TTC549 (cell line): ENCODE results near the gene PTPRN2.
"Not testable (repeated sequence)": the region's sequence is repeated elsewhere in the genome, so short reads cannot be mapped to it uniquely, and the experiment has no call there.

Experiments used
- FAIRE-seq: peaks from 2 replicates; lab custom pipeline; 2012; peaks lifted over from hg19 to GRCh38; lab: Jason Lieb, UNC

The PTPRN2 gene

GRCh38 chr7:157745721-157746709 is 841.6 kb downstream of the PTPRN2 start:
- no peak for FAIRE-seq

GRCh38 chr7:157744786-157745601 is 842.6 kb downstream of the PTPRN2 start:
- FAIRE-seq, result no peak

- no peak for FAIRE-seq
These were observed 843.7 kb downstream of the PTPRN2 start for GRCh38 chr7:157743781-157744525.

- FAIRE-seq, result no peak
These were observed 847.3 kb downstream of the PTPRN2 start for GRCh38 chr7:157740251-157740798.

GRCh38 chr7:157739650-157740049 is 848.0 kb downstream of the PTPRN2 start:
- no peak for FAIRE-seq

- no peak for FAIRE-seq
These were observed 848.6 kb downstream of the PTPRN2 start for GRCh38 chr7:157739031-157739430.

GRCh38 chr7:157738066-157738460 is 849.6 kb downstream of the PTPRN2 start:
- FAIRE-seq, result no peak

GRCh38 chr7:157737151-157738065 is 850.2 kb downstream of the PTPRN2 start:
- no peak for FAIRE-seq

- FAIRE-seq, result no peak
These were observed 851.3 kb downstream of the PTPRN2 start for GRCh38 chr7:157736341-157736740.

GRCh38 chr7:157735826-157736225 is 851.8 kb downstream of the PTPRN2 start:
- no peak for FAIRE-seq

- FAIRE-seq, result no peak
These were observed 852.7 kb downstream of the PTPRN2 start for GRCh38 chr7:157734676-157735640.

GRCh38 chr7:157733760-157734395 is 853.7 kb downstream of the PTPRN2 start:
- FAIRE-seq, result not testable (repeated sequence)

GRCh38 chr7:157731126-157731525 is 856.5 kb downstream of the PTPRN2 start:
- FAIRE-seq, result no peak

GRCh38 chr7:157730614-157731013 is 857.0 kb downstream of the PTPRN2 start:
- no peak for FAIRE-seq

- FAIRE-seq, result no peak
These were observed 858.1 kb downstream of the PTPRN2 start for GRCh38 chr7:157729566-157729965.

GRCh38 chr7:157727964-157728615 is 859.5 kb downstream of the PTPRN2 start:
- FAIRE-seq, result no peak

GRCh38 chr7:157726764-157727163 is 860.9 kb downstream of the PTPRN2 start:
- FAIRE-seq, result no peak

- not testable (repeated sequence) for FAIRE-seq
These were observed 862.3 kb downstream of the PTPRN2 start for GRCh38 chr7:157725312-157725711.

GRCh38 chr7:157723205-157723604 is 864.4 kb downstream of the PTPRN2 start:
- FAIRE-seq, result no peak
